H1 (cell line): Measurements from ENCODE around the gene CDC42EP2. TPM values are rescaled to one million over a fixed set of nuclear protein-coding genes. Genes with fewer than 3 reads are reported as not detected.

Experiments
- CTCF ChIA-PET: fragments of 300-600 bp; sonication (Branson Sonifier 250); formaldehyde crosslinking; loops from one replicate; lab custom pipeline; 2021; ENCODE audit not compliant: partially characterized antibody; lab: Charles Lee
- POLR2A ChIA-PET: fragments of 300-600 bp; sonication (Branson Sonifier 250); formaldehyde crosslinking; loops from one replicate; lab custom pipeline; 2021; ENCODE audit warnings: inconsistent platforms; ENCODE audit not compliant: partially characterized antibody; lab: Charles Lee
- DNase-seq, 2 experiments: peaks; one replicate each; pipeline versions ENCODE4 v3.0.0 to v3.0.0-alpha.2; 2010 to 2022; ENCODE audit warnings: low spot score in 2 of 2, low read depth in 1 of 2, mixed read lengths in 1 of 2
- FAIRE-seq: peaks from 2 replicates; lab custom pipeline; 2011; peaks lifted over from hg19 to GRCh38; lab: Jason Lieb, UNC
- H2AFZ ChIP-seq: 2 replicates; pipeline ENCODE4 v1.8.1; 2012; ENCODE audit warnings: low read length, inconsistent platforms
- H2AK5ac ChIP-seq: 2 replicates; pipeline ENCODE4 v1.6.1; 2013; ENCODE audit warnings: low read depth, low read length
- H2BK120ac ChIP-seq: replicated peaks from 2 replicates; pipeline ENCODE3; 2013; ENCODE audit warnings: low read depth, low read length, inconsistent platforms
- H2BK12ac ChIP-seq: 2 replicates; pipeline ENCODE4 v1.6.1; 2013; ENCODE audit warnings: low read depth, low read length
- H2BK15ac ChIP-seq: 2 replicates; pipeline ENCODE4 v1.6.1; 2013; ENCODE audit warnings: low read length
- H2BK20ac ChIP-seq: 2 replicates; pipeline ENCODE4 v1.6.1; 2013; ENCODE audit warnings: low read length
- H2BK5ac ChIP-seq: 2 replicates; pipeline ENCODE4 v1.6.1; 2013; ENCODE audit warnings: low read depth, low read length
- H3K14ac ChIP-seq: 2 replicates; pipeline ENCODE4 v1.6.1; 2013; ENCODE audit warnings: inconsistent platforms; ENCODE audit not compliant: insufficient read length
- H3K18ac ChIP-seq: 2 replicates; pipeline ENCODE4 v1.6.1; 2013; ENCODE audit warnings: low read length; ENCODE audit errors: extremely low read depth
- H3K23ac ChIP-seq: 2 replicates; pipeline ENCODE4 v1.6.1; 2013; ENCODE audit warnings: inconsistent platforms; ENCODE audit not compliant: insufficient read length
- H3K23me2 ChIP-seq: 2 replicates; pipeline ENCODE4 v1.6.1; 2013; ENCODE audit warnings: low read depth, low read length
- H3K27ac ChIP-seq: 2 replicates; pipeline ENCODE4 v1.6.1; 2011; ENCODE audit warnings: low read depth, low read length, inconsistent platforms
- H3K27me3 ChIP-seq, 4 experiments: replicated peaks in 1 of 4; 1 replicate in 1 of 4; 2 replicates in 3 of 4; pipeline versions ENCODE4 v1.6.1 to v1.8.1; 2011 to 2013; ENCODE audit warnings: low read length in 3 of 4, mild to moderate bottlenecking in 3 of 4, inconsistent platforms in 2 of 4, mixed read lengths in 2 of 4, moderate library complexity in 1 of 4; ENCODE audit not compliant: control insufficient read depth in 3 of 4, insufficient read depth in 3 of 4; ENCODE audit errors: extremely low read depth in 1 of 4
- H3K36me3 ChIP-seq, 4 experiments: 2 replicates each; pipeline versions ENCODE4 v1.6.1 to v1.8.1; 2011 to 2013; ENCODE audit warnings: mild to moderate bottlenecking in 4 of 4, low read length in 3 of 4, moderate library complexity in 2 of 4, control low read depth in 1 of 4, inconsistent platforms in 1 of 4; ENCODE audit not compliant: insufficient read depth in 4 of 4, control insufficient read depth in 2 of 4
- H3K4ac ChIP-seq: replicated peaks from 2 replicates; pipeline ENCODE3; 2013; ENCODE audit warnings: low read length, low read depth, mixed read lengths, inconsistent platforms; ENCODE audit not compliant: insufficient read length
- H3K4me1 ChIP-seq, 4 experiments: replicated peaks in 1 of 4; 1 replicate in 1 of 4; 2 replicates in 3 of 4; pipeline versions ENCODE4 v1.6.1 to v1.8.1; 2011 to 2013; ENCODE audit warnings: low read length in 3 of 4, inconsistent platforms in 2 of 4, mixed read lengths in 1 of 4; ENCODE audit not compliant: insufficient read depth in 4 of 4, control insufficient read depth in 3 of 4
- H3K4me2 ChIP-seq, 2 experiments: 2 replicates each; pipeline versions ENCODE4 v1.6.1 to v1.8.1; 2011 to 2013; ENCODE audit warnings: low read depth in 2 of 2, low read length in 2 of 2, control low read depth in 1 of 2, inconsistent platforms in 1 of 2, mild to moderate bottlenecking in 1 of 2; ENCODE audit not compliant: insufficient read depth in 1 of 2
- H3K4me3 ChIP-seq, 4 experiments: fragments of 200-600, 300-600 bp in 1 of 4; sonication (generic), shearing (Covaris generic), sonication (Bioruptor Twin) in 1 of 4; 2 replicates each; pipeline versions ENCODE4 v1.5.1 to v1.8.1; 2011 to 2016; ENCODE audit warnings: low read length in 4 of 4, low read depth in 3 of 4, control low read depth in 2 of 4, inconsistent platforms in 2 of 4, mild to moderate bottlenecking in 2 of 4, mixed read lengths in 1 of 4, moderate library complexity in 1 of 4; ENCODE audit not compliant: insufficient read depth in 2 of 4; ENCODE audit errors: extremely low read depth in 1 of 4
- H3K56ac ChIP-seq: replicated peaks from 2 replicates; pipeline ENCODE3; 2013; ENCODE audit warnings: low read depth, mild to moderate bottlenecking, mixed read lengths, low read length, inconsistent platforms; ENCODE audit not compliant: insufficient read length
- H3K79me1 ChIP-seq: 2 replicates; pipeline ENCODE4 v1.6.1; 2013; ENCODE audit warnings: low read depth, low read length, control low read depth
- H3K79me2 ChIP-seq, 2 experiments: 2 replicates each; pipeline versions ENCODE4 v1.6.1 to v1.8.1; 2012 to 2013; ENCODE audit warnings: low read length in 2 of 2, mild to moderate bottlenecking in 2 of 2, inconsistent platforms in 1 of 2; ENCODE audit not compliant: insufficient read depth in 2 of 2, control insufficient read depth in 1 of 2
- H3K9ac ChIP-seq, 4 experiments: replicated peaks in 1 of 4; 1 replicate in 1 of 4; 2 replicates in 3 of 4; pipeline versions ENCODE4 v1.6.1 to v1.8.1; 2011 to 2013; ENCODE audit warnings: low read depth in 3 of 4, low read length in 3 of 4, control low read depth in 2 of 4, mild to moderate bottlenecking in 2 of 4, moderate library complexity in 2 of 4, inconsistent platforms in 1 of 4; ENCODE audit errors: extremely low read depth in 1 of 4
- H3K9me3 ChIP-seq, 2 experiments: 2 replicates each; pipeline versions ENCODE4 v1.6.1 to v1.8.1; 2012 to 2013; ENCODE audit warnings: mild to moderate bottlenecking in 2 of 2, moderate library complexity in 2 of 2, control low read depth in 1 of 2, inconsistent platforms in 1 of 2, low read depth in 1 of 2, low read length in 1 of 2, mixed read lengths in 1 of 2; ENCODE audit not compliant: insufficient read depth in 2 of 2
- H4K20me1 ChIP-seq, 2 experiments: replicated peaks in 1 of 2; 2 replicates each; pipeline versions ENCODE3 to v1.8.1; 2011 to 2013; ENCODE audit warnings: inconsistent platforms in 2 of 2, low read length in 2 of 2, mild to moderate bottlenecking in 1 of 2; ENCODE audit not compliant: insufficient read depth in 2 of 2, control insufficient read depth in 1 of 2
- H4K5ac ChIP-seq: 2 replicates; pipeline ENCODE4 v1.6.1; 2013; ENCODE audit warnings: low read length, low read depth, mixed read lengths, inconsistent platforms; ENCODE audit not compliant: insufficient read length
- H4K8ac ChIP-seq: 2 replicates; pipeline ENCODE4 v1.8.0; 2013; ENCODE audit warnings: mild to moderate bottlenecking, moderate library complexity, low read length, inconsistent platforms; ENCODE audit not compliant: insufficient read depth; ENCODE audit errors: extremely low read depth
- H4K91ac ChIP-seq: replicated peaks from 2 replicates; pipeline ENCODE3; 2013; ENCODE audit warnings: low read length, mixed read lengths, inconsistent platforms; ENCODE audit not compliant: insufficient read length
- CTBP2 ChIP-seq: IDR thresholded peaks from 2 replicates; pipeline ENCODE4 v1.7.0; 2011; ENCODE audit warnings: borderline replicate concordance, mild to moderate bottlenecking, moderate library complexity, mixed read lengths, low read length; ENCODE audit not compliant: insufficient read depth, insufficient read length
- HDAC6 ChIP-seq: IDR thresholded peaks from one replicate; pipeline ENCODE4 v1.7.1; 2012; ENCODE audit warnings: low read depth, mild to moderate bottlenecking, inconsistent platforms, low read length, moderate library complexity
- JUND ChIP-seq: IDR thresholded peaks from 2 replicates; pipeline ENCODE4 v1.6.1; 2011; ENCODE audit warnings: mild to moderate bottlenecking, improper control_type of control experiment, low read length
- KDM5A ChIP-seq: fragments of 200-600 bp; IDR thresholded peaks from 2 replicates; pipeline ENCODE4 v1.7.1; 2012; ENCODE audit warnings: mild to moderate bottlenecking, low read length, inconsistent platforms, mixed read lengths
- WGBS, 2 experiments: shearing (Covaris generic) in 1 of 2; methylation state at CpG; one replicate each; pipeline versions ENCODE4 v1.1.6 to v1.1.7; 2013 to 2015; ENCODE audit warnings: low lambda C conversion rate in 2 of 2, mixed read lengths in 2 of 2, inconsistent platforms in 1 of 2, low coverage in 1 of 2, missing lambda C conversion rate in 1 of 2; ENCODE audit not compliant: insufficient replicate concordance in 2 of 2, insufficient coverage in 1 of 2, insufficient read length in 1 of 2; ENCODE audit errors: extremely low coverage in 1 of 2, missing lambda C conversion rate in 1 of 2; 5-methylcytosine and 5-hydroxymethylcytosine counted together
- polyA plus RNA-seq, 7 experiments: library from polyadenylated mRNA; depleted of rRNA in 3 of 7; stranded (reverse) in 5 of 7; unstranded in 2 of 7; fragments of >200 nt in 5 of 7; fragments of 200-250 nt in 2 of 7; gene quantifications; 1 replicate in 5 of 7; 2 replicates in 1 of 7; 4 replicates in 1 of 7; pipeline versions ENCODE4 v1.2.1 to v1.2.3, GENCODE V29; 2011 to 2013; ENCODE audit warnings: missing spikeins in 2 of 7, mixed read lengths in 2 of 7
- total RNA-seq: library from RNA; stranded (reverse); fragmentation: NEBNext Ultra II Directional; extraction: Animal tissue kit (Norgen Biotek cat#: 25700); gene quantifications from 2 replicates; pipeline ENCODE4 v1.2.1, GENCODE V29; 2021

CDC42EP2 gene
- total and polyA plus RNA-seq, 2 of the 8 experiments (the other 6 are each of a cell fraction or from before 2014, with no cell fraction given) = 11.8 to 13.3 TPM

DNA sequence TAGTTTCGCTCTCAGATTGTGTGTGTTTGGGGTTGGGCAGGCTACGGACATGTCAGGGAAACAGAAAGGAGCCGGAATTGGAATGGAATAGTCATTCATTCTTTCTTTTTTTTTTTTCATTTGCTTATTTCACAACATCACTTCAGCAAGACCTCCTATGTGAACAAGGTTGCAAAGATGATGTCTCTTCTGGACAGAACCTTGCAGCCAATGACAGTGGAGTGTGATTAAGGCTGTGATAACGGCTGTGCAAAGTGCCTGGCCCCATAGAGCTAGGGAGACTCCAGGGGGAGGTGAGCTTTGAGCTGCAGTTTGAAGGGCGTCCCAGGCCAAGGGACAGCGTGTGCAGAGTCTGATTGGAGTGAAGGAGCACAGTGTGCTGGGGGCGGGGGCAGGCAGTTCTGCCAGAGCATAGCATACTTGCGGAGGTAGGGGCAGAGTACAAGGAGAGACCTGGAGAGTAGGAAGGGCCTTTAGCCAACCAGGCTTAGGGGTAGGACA is 43.2 kb downstream of the CDC42EP2 start:
- Histone ChIP-seq H3K56ac (no peak overlapping the region), H2AK5ac (no peak overlapping the region; the same call in 1 of the 2 replicates), H3K4ac (no peak overlapping the region), H2BK5ac (no peak overlapping the region), H3K4me1 (peaks cover 0 to 10% (median 3%) of the 10 kb centered on the region in 4 experiments; a peak in 5 of 7 replicates), H2BK120ac (no peak overlapping the region), H3K27me3 (peaks cover 7 to 29% (median 19%) of the 10 kb centered on the region in 4 experiments), H3K79me2 (no peaks in the 10 kb centered on the region), H3K4me3 (no peak overlapping the region), H2BK15ac (no peak overlapping the region), H3K9ac (no peak overlapping the region), H2BK20ac (no peak overlapping the region), H4K20me1 (peaks cover 2 to 6% of the 10 kb centered on the region in 2 experiments), H3K23me2 (peaks cover 9% of the 10 kb centered on the region), H3K4me2 (no peak overlapping the region), H3K9me3 (no peaks in the 10 kb centered on the region), H3K79me1 (no peaks in the 10 kb centered on the region), H2AFZ (no peak overlapping the region), H3K36me3 (peaks cover 0 to 4% (median 0%) of the 10 kb centered on the region in 4 experiments; a peak in 1 of 8 replicates), H4K91ac (no peak overlapping the region), H3K18ac (no peak overlapping the region), H4K5ac (no peak overlapping the region), H2BK12ac (no peak overlapping the region), H3K23ac (no peak overlapping the region), H3K27ac (no peak overlapping the region), H3K14ac (no peak overlapping the region), H4K8ac (no peak overlapping the region; the same call in 1 of the 2 replicates)
- FAIRE-seq (no peak), DNase-seq (no peak)
- WGBS, 2 experiments = 87% methylated on average over 8 of the region's 8 CpGs; no CpG with 5 or more reads in 1 of the 2 experiments
- TF ChIP-seq HDAC6 (no peak), KDM5A (no peak), CTBP2 (no peak), JUND (no peak)
- CTCF ChIA-PET = interaction anchor here (0.7 to 3.3 kb wide), 9 partner anchors 9 to 154 kb away, joined by 3 to 16 read pairs (median 4); no protein-coding TSS in a partner anchor
- POLR2A ChIA-PET = interaction anchor here (1.2 to 4.0 kb wide), 5 partner anchors 12 to 175 kb away, joined by 3 to 26 read pairs (median 4); partner anchors contain the start of gene MALAT1
